HepG2 (cell line): ENCODE measurements around the gene ZNF616. TPM values are rescaled to one million over a fixed set of nuclear protein-coding genes. Genes with fewer than 3 reads are reported as not detected.

ENCODE experiments used
- DZIP1 ChIP-seq: sonication (generic); formaldehyde crosslinking; IDR thresholded peaks from 2 replicates; pipeline ENCODE4 v1.5.0; 2020; ENCODE audit warnings: mild to moderate bottlenecking, missing genetic modification reagents
- MTA1 ChIP-seq: sonication (generic); formaldehyde crosslinking; IDR thresholded peaks from 2 replicates; pipeline ENCODE4 v1.4.0; 2020; ENCODE audit warnings: missing genetic modification reagents, mild to moderate bottlenecking, borderline replicate concordance
- SNRNP70 ChIP-seq: fragments of 200-400 bp; formaldehyde crosslinking; IDR thresholded peaks from 2 replicates; pipeline ENCODE4 v1.6.1; 2017; ENCODE audit warnings: mild to moderate bottlenecking, low read depth, low read length, moderate library complexity
- TBP ChIP-seq: sonication (generic); formaldehyde crosslinking; IDR thresholded peaks from 2 replicates; pipeline ENCODE4 v1.5.0; 2020; ENCODE audit warnings: missing genetic modification reagents
- ZBTB20 ChIP-seq: sonication (generic); formaldehyde crosslinking; IDR thresholded peaks from 2 replicates; pipeline ENCODE4 v1.8.1; 2023; ENCODE audit warnings: missing genetic modification reagents, low read depth, mild to moderate bottlenecking, borderline replicate concordance
- ZC3H13 ChIP-seq: sonication (generic); formaldehyde crosslinking; IDR thresholded peaks from 2 replicates; pipeline ENCODE4 v1.8.1; 2023; ENCODE audit warnings: mild to moderate bottlenecking, missing genetic modification reagents, moderate library complexity
- ZNF251 ChIP-seq: sonication (generic); formaldehyde crosslinking; IDR thresholded peaks from 2 replicates; pipeline ENCODE4 v1.9.0; 2021; ENCODE audit warnings: mild to moderate bottlenecking, missing genetic modification reagents
- ZNF30 ChIP-seq: sonication (generic); formaldehyde crosslinking; IDR thresholded peaks from 2 replicates; pipeline ENCODE4 v1.5.0; 2020; ENCODE audit warnings: mild to moderate bottlenecking, missing genetic modification reagents
- ZNF34 ChIP-seq: sonication (generic); formaldehyde crosslinking; IDR thresholded peaks from 2 replicates; pipeline ENCODE4 v1.4.0; 2020; ENCODE audit warnings: mild to moderate bottlenecking, missing genetic modification reagents, borderline replicate concordance
- ZNF446 ChIP-seq: sonication (generic); formaldehyde crosslinking; IDR thresholded peaks from 2 replicates; pipeline ENCODE4 v1.5.0; 2020; ENCODE audit warnings: mild to moderate bottlenecking, missing genetic modification reagents
- ZNF792 ChIP-seq: IDR thresholded peaks from 2 replicates; pipeline ENCODE4 v1.6.1; 2016
- ZNF83 ChIP-seq: sonication (generic); formaldehyde crosslinking; IDR thresholded peaks from 2 replicates; pipeline ENCODE4 v1.4.0; 2020; ENCODE audit warnings: missing genetic modification reagents, mild to moderate bottlenecking, borderline replicate concordance
- ZSCAN21 ChIP-seq: sonication (generic); formaldehyde crosslinking; IDR thresholded peaks from 2 replicates; pipeline ENCODE4 v1.8.0; 2022; ENCODE audit warnings: mild to moderate bottlenecking, missing genetic modification reagents, moderate library complexity, borderline replicate concordance
- polyA plus RNA-seq, 8 experiments: library from polyadenylated mRNA; depleted of rRNA in 3 of 8; stranded (reverse) in 7 of 8; unstranded in 1 of 8; fragments of >200 nt; fragmentation: Illumina TruSeq in 4 of 8; extraction: Trizol in 4 of 8; gene quantifications; 2 replicates each; pipeline versions ENCODE4 v1.2.1 to v1.2.3, GENCODE V29; 2011 to 2016; ENCODE audit warnings: low read depth in 4 of 8, missing spikeins in 1 of 8, mixed read lengths in 1 of 8; ENCODE audit not compliant: insufficient read depth in 1 of 8
- total RNA-seq, 5 experiments: library from RNA; depleted of rRNA; stranded (reverse); fragments of >200 nt; fragmentation: Illumina TruSeq; extraction: Trizol; gene quantifications; 2 replicates each; pipeline ENCODE4 v1.2.3, GENCODE V29; 2016; ENCODE audit warnings: low read depth in 1 of 5
- TF ChIP-seq, protein P1 (sequence below): sonication (generic); formaldehyde crosslinking; IDR thresholded peaks from 2 replicates; pipeline ENCODE4 v1.5.1; 2020; ENCODE audit warnings: missing genetic modification reagents, mild to moderate bottlenecking, borderline replicate concordance
- TF ChIP-seq, protein P2 (sequence below): sonication (generic); formaldehyde crosslinking; IDR thresholded peaks from 2 replicates; pipeline ENCODE4; 2020; ENCODE audit warnings: missing genetic modification reagents, mild to moderate bottlenecking, borderline replicate concordance
- TF ChIP-seq, protein P3 (sequence below): sonication (generic); formaldehyde crosslinking; IDR thresholded peaks from 2 replicates; pipeline ENCODE4 v1.8.0; 2022; ENCODE audit warnings: mild to moderate bottlenecking, missing genetic modification reagents, moderate library complexity
- TF ChIP-seq, protein P4 (sequence below): IDR thresholded peaks from 2 replicates; pipeline ENCODE4 v1.6.1; 2016; ENCODE audit warnings: mild to moderate bottlenecking

Gene ZNF616
- total and polyA plus RNA-seq, 2 of the 13 experiments (the other 11 are each of a cell fraction or from before 2014, with no cell fraction given) = 2.2 to 10.4 TPM

GRCh38 chr19:52139252-52140031 is at the start of gene ZNF616 (continued):
- TF ChIP-seq, protein P1, sequence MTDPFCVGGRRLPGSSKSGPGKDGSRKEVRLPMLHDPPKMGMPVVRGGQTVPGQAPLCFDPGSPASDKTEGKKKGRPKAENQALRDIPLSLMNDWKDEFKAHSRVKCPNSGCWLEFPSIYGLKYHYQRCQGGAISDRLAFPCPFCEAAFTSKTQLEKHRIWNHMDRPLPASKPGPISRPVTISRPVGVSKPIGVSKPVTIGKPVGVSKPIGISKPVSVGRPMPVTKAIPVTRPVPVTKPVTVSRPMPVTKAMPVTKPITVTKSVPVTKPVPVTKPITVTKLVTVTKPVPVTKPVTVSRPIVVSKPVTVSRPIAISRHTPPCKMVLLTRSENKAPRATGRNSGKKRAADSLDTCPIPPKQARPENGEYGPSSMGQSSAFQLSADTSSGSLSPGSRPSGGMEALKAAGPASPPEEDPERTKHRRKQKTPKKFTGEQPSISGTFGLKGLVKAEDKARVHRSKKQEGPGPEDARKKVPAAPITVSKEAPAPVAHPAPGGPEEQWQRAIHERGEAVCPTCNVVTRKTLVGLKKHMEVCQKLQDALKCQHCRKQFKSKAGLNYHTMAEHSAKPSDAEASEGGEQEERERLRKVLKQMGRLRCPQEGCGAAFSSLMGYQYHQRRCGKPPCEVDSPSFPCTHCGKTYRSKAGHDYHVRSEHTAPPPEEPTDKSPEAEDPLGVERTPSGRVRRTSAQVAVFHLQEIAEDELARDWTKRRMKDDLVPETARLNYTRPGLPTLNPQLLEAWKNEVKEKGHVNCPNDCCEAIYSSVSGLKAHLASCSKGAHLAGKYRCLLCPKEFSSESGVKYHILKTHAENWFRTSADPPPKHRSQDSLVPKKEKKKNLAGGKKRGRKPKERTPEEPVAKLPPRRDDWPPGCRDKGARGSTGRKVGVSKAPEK (CRISPR knock-in tag) = peak; percentile 99
- no peak for TF ChIP-seq ZSCAN21 (CRISPR knock-in tag)
- peak; percentile 50; the same call in 1 of the 2 replicates for TF ChIP-seq ZBTB20 (CRISPR knock-in tag)
- no peak for TF ChIP-seq ZNF251 (CRISPR knock-in tag)
- TF ChIP-seq ZC3H13 (CRISPR knock-in tag) = no peak
- TF ChIP-seq ZNF83 (CRISPR knock-in tag) = no peak
- TF ChIP-seq SNRNP70 = no peak
- TF ChIP-seq, protein P2, sequence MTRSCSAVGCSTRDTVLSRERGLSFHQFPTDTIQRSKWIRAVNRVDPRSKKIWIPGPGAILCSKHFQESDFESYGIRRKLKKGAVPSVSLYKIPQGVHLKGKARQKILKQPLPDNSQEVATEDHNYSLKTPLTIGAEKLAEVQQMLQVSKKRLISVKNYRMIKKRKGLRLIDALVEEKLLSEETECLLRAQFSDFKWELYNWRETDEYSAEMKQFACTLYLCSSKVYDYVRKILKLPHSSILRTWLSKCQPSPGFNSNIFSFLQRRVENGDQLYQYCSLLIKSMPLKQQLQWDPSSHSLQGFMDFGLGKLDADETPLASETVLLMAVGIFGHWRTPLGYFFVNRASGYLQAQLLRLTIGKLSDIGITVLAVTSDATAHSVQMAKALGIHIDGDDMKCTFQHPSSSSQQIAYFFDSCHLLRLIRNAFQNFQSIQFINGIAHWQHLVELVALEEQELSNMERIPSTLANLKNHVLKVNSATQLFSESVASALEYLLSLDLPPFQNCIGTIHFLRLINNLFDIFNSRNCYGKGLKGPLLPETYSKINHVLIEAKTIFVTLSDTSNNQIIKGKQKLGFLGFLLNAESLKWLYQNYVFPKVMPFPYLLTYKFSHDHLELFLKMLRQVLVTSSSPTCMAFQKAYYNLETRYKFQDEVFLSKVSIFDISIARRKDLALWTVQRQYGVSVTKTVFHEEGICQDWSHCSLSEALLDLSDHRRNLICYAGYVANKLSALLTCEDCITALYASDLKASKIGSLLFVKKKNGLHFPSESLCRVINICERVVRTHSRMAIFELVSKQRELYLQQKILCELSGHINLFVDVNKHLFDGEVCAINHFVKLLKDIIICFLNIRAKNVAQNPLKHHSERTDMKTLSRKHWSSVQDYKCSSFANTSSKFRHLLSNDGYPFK (CRISPR knock-in tag) = peak; percentile 61; the same call in 1 of the 2 replicates
- TF ChIP-seq DZIP1 = no peak
- TF ChIP-seq, protein P3, sequence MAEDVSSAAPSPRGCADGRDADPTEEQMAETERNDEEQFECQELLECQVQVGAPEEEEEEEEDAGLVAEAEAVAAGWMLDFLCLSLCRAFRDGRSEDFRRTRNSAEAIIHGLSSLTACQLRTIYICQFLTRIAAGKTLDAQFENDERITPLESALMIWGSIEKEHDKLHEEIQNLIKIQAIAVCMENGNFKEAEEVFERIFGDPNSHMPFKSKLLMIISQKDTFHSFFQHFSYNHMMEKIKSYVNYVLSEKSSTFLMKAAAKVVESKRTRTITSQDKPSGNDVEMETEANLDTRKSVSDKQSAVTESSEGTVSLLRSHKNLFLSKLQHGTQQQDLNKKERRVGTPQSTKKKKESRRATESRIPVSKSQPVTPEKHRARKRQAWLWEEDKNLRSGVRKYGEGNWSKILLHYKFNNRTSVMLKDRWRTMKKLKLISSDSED (CRISPR knock-in tag) = no peak
- TF ChIP-seq TBP (CRISPR knock-in tag) = no peak
- TF ChIP-seq ZNF792 (CRISPR knock-in tag) = no peak; the same call in 1 of the 2 replicates
- TF ChIP-seq ZNF446 (CRISPR knock-in tag) = no peak
- TF ChIP-seq MTA1 (CRISPR knock-in tag) = peak; percentile 80; the same call in 1 of the 2 replicates
- TF ChIP-seq, protein P4, sequence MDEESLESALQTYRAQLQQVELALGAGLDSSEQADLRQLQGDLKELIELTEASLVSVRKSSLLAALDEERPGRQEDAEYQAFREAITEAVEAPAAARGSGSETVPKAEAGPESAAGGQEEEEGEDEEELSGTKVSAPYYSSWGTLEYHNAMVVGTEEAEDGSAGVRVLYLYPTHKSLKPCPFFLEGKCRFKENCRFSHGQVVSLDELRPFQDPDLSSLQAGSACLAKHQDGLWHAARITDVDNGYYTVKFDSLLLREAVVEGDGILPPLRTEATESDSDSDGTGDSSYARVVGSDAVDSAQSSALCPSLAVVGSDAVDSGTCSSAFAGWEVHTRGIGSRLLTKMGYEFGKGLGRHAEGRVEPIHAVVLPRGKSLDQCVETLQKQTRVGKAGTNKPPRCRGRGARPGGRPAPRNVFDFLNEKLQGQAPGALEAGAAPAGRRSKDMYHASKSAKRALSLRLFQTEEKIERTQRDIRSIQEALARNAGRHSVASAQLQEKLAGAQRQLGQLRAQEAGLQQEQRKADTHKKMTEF (CRISPR knock-in tag) = peak; percentile 27; the same call in 1 of the 2 replicates
- TF ChIP-seq ZNF30 (CRISPR knock-in tag) = no peak
- TF ChIP-seq ZNF34 (CRISPR knock-in tag) = peak; percentile 88; the same call in 1 of the 2 replicates
